ENCODE data around the gene GLRX5. TPM values are rescaled to one million over a fixed set of nuclear protein-coding genes. Genes with fewer than 3 reads are reported as not detected.

GLRX5 gene
- total RNA-seq, 1 experiment from 2014 or later = 60.1 TPM

DNA sequence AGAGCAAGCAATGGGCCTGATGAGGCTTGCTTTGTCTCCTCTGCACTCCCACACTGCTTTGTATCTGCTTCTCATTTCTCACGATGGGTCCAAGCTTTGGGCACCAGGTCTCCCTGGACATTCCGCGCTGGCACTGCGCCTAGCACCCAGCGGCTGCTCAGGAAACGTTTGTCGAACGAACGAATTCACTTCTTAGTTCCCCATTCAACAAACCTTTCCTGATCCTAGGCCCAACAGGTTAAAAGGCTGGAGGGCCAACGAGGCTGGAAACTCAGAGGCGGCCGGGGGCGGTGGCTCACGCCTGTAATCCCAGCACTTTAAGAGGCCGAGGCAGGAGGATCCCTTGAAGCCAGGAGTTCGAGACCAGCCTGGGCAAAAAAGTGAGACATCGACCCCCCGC lies 1.0 kb upstream of the GLRX5 start:
- BruUV-seq (replicated peaks) = TSS peak; percentile 67
- ChIA-PET RAD21 (ENCODE audit: low non-redundant PET in 1 of 2, low total read pairs in 2 of 2, uncharacterized antibody in 2 of 2, unreplicated experiment in 2 of 2) (interaction anchor here (0.8 to 1.9 kb wide), 2 partner anchors 88 to 91 kb away, joined by 3 to 7 read pairs; no protein-coding TSS in a partner anchor), POLR2A (interaction anchor here (0.7 kb wide), 1 partner anchor 177 kb away, joined by 3 read pairs; no protein-coding TSS in a partner anchor), CTCF (interaction anchor here (1.0 to 2.0 kb wide), 3 partner anchors 9 to 91 kb away, joined by 3 to 6 read pairs (median 5); partner anchors contain the start of gene SYNE3)
- Histone ChIP-seq H3K4me3 (replicated peaks in 1 of 2; ENCODE audit: low read depth in 1 of 2, low read length in 2 of 2) (peak overlapping the region; percentile 89 to 93), H3K79me2 (ENCODE audit: insufficient read depth, low read length) (peaks cover 91% of the 10 kb centered on the region), H3K4me1 (ENCODE audit: control insufficient read depth in 1 of 2, insufficient read depth in 2 of 2, low read length in 2 of 2) (peaks cover 35 to 52% of the 10 kb centered on the region in 2 experiments), H3K27me3 (ENCODE audit: insufficient read depth, low read length) (no peaks in the 10 kb centered on the region), H3K9me2 (ENCODE audit: insufficient read depth) (no peaks in the 10 kb centered on the region), H3K9me3 (ENCODE audit: control insufficient read depth in 1 of 2, insufficient read depth in 1 of 2, low read depth in 1 of 2, low read length in 2 of 2) (no peaks in the 10 kb centered on the region), H3K4me2 (ENCODE audit: low read length) (peak overlapping the region; percentile 76), H3K9ac (ENCODE audit: low read length) (peak overlapping the region; percentile 92), H2AFZ (ENCODE audit: low read depth, low read length, poor library complexity, severe bottlenecking) (no peak overlapping the region), H3K36me3 (ENCODE audit: control insufficient read depth in 1 of 2, insufficient read depth in 2 of 2, low read length in 2 of 2) (peaks cover 0 to 3% of the 10 kb centered on the region in 2 experiments; a peak in 2 of 4 replicates), H4K20me1 (ENCODE audit: insufficient read depth) (peaks cover 6% of the 10 kb centered on the region; the same call in 1 of the 2 replicates), H3K27ac (ENCODE audit: low read depth, low read length) (peak overlapping the region; percentile 80)
- intact Hi-C loops (cut with micrococcal nuclease) = loop anchor here (10.0 kb wide), 1 partner anchor 379 kb away; the partner anchor contains the start of gene DICER1
- DNase-seq (ENCODE audit: low read depth, low spot score) = no peak
- TF ChIP-seq JUND (IDR thresholded peaks at IDR 0.05) = no peak
- TF ChIP-seq CBX3 (IDR thresholded peaks at IDR 0.05; ENCODE audit: low read depth) = no peak
- no peak for TF ChIP-seq EGR1 (IDR thresholded peaks at IDR 0.05; ENCODE audit: low read depth)
- no peak for TF ChIP-seq SIN3A (IDR thresholded peaks at IDR 0.05; ENCODE audit: low read depth)
- TF ChIP-seq MAX (IDR thresholded peaks at IDR 0.05) = no peak
- TF ChIP-seq, protein P1, sequence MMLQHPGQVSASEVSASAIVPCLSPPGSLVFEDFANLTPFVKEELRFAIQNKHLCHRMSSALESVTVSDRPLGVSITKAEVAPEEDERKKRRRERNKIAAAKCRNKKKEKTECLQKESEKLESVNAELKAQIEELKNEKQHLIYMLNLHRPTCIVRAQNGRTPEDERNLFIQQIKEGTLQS (IDR thresholded peaks at IDR 0.05) = no peak
- no peak for TF ChIP-seq FOSL1 (IDR thresholded peaks at IDR 0.05; ENCODE audit: low read depth)
- TF ChIP-seq ZFX (IDR thresholded peaks at IDR 0.05) = no peak; the same call in 1 of the 2 replicates
- TF ChIP-seq, protein P2, sequence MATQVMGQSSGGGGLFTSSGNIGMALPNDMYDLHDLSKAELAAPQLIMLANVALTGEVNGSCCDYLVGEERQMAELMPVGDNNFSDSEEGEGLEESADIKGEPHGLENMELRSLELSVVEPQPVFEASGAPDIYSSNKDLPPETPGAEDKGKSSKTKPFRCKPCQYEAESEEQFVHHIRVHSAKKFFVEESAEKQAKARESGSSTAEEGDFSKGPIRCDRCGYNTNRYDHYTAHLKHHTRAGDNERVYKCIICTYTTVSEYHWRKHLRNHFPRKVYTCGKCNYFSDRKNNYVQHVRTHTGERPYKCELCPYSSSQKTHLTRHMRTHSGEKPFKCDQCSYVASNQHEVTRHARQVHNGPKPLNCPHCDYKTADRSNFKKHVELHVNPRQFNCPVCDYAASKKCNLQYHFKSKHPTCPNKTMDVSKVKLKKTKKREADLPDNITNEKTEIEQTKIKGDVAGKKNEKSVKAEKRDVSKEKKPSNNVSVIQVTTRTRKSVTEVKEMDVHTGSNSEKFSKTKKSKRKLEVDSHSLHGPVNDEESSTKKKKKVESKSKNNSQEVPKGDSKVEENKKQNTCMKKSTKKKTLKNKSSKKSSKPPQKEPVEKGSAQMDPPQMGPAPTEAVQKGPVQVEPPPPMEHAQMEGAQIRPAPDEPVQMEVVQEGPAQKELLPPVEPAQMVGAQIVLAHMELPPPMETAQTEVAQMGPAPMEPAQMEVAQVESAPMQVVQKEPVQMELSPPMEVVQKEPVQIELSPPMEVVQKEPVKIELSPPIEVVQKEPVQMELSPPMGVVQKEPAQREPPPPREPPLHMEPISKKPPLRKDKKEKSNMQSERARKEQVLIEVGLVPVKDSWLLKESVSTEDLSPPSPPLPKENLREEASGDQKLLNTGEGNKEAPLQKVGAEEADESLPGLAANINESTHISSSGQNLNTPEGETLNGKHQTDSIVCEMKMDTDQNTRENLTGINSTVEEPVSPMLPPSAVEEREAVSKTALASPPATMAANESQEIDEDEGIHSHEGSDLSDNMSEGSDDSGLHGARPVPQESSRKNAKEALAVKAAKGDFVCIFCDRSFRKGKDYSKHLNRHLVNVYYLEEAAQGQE (IDR thresholded peaks at IDR 0.05; ENCODE audit: low read depth) = no peak
- no peak for TF ChIP-seq TCF7L2 (IDR thresholded peaks at IDR 0.05; ENCODE audit: borderline replicate concordance, extremely low read depth, insufficient read depth, insufficient read length)
- no peak for TF ChIP-seq CTCF (IDR thresholded peaks at IDR 0.05 in 2 of 3, conservative IDR thresholded peaks at IDR 0.05 in 1 of 3; ENCODE audit: borderline replicate concordance in 1 of 3, insufficient read depth in 1 of 3, low read depth in 2 of 3, low read length in 2 of 3)
- no peak for TF ChIP-seq ZBTB33 (IDR thresholded peaks at IDR 0.05; ENCODE audit: extremely low read depth, insufficient replicate concordance, low read length)
- ATAC-seq = no peak
